Dedifferentiated amniotic fluid mesenchymal stem cell (primary cell): ENCODE data around the gene LILRB2.
A peak's percentile ranks its signal among the peaks of the same experiment; 100 is the strongest.
"Not testable (repeated sequence)": the region's sequence is repeated elsewhere in the genome, so short reads cannot be mapped to it uniquely, and the experiment has no call there.

Source experiments
- DNase-seq: peaks from one replicate; pipeline ENCODE4 v3.0.0-alpha.2; 2016; ENCODE audit errors: extremely low spot score

LILRB2 gene

DNA sequence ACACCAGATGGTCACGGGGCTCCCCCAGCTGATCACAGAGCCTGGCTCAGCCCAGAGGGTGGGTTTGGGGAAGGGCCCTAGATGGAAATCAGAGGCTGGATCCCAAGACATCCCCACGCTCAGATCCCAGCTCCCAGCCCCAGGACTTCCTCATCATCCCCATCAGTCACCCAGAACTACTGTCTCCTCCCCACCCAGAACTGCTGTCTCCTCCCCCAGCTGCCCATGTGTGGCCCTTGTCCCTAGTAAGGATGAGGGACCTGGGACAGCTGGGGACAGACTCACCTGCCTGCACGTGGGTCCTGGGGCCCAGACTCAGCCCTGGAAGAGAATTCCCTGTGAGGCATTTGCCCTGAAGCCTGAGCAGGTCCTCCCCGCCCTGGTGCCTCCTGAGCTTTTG is 38.7 kb downstream of the LILRB2 start:
- not testable (repeated sequence) for DNase-seq

DNA sequence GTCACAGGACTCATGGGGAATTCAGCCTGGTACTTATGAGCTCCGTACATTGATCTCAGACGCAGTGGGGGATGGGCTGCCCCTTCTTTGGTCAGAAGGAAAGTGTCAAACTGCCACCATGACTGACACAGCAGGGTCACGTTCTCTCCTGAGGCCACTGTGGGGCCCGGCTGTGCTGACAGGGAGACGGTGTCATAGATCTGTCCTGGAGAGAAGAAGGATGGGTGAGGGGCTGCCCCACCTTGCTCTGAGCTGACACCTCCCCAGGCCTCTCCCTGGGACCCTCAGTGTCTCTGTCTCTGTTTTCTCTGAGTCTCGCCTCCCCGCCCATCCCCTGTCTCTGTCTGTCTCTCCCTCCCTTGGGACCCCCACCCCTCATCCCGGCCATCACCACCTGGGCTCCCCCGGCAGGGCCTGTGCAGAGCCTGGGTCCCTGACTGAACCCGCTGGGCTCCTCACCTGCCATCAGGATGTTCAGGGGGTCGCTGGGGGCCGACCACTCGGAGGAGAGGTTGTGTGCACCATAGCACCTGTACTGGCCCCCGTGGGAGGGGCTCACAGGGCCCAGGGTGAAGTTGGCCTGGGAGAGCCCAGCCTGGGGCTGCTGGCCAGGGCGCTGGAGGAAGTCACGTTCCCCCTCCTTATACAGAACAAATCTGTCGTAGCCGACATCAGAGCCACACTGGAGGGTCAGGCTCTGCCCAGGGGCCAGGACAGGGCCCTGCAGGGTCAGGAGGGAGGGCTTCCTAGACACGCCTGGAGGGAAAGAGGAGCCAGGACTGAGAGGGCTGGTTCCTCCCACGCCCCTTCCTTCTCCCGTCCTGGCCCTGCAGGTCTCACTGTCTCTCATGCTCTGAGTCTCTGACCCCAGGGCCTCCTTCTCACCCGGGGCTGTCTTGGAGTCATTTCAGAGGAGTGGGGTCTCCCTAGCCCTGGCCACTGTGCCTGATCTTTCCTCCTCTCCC is 40.3 kb downstream of the LILRB2 start:
- not testable (repeated sequence) for DNase-seq

DNA sequence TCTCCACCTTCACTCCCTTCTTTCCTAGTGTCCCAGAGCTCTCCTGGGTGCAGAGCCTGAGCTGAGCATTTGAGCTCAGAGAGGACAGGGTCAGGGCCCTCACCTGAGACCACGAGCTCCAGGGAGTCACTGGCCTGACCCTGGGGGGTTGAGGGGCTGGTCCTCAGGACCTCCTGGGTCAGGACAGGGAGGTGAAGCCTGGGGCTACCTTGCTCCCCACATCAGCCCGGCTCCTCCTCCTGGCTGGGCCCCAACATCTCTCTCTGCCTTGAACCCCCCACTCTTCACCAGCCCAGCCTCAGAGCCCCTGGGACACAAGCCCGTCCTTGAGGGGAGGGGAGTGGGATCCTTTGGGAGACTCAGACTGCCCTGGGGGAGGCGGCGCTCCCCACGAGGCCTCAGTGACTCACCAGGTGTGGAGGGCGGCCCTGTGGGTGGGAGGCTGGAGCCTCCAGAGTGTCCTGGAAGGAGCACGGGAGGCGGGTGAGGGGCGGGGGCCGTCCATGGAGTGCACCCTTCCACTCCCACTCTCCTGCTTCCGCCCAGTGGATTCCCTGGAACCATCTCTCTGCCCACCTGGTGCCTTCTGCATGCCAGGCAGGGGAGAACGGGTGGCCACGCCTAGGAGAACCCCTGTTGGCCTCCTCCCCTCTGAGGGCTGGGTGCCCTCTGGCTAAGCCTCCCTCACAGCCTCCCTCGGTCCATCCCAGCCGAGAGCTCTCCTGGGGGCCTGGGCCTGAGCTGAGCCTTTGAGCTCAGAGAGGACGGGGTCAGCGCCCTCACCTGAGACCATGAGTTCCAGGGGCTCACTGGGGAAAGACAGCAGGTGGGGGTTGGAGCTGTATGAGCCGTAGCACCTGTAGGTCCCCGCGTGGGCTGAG is 41.2 kb downstream of the LILRB2 start:
- DNase-seq = not testable (repeated sequence)

DNA sequence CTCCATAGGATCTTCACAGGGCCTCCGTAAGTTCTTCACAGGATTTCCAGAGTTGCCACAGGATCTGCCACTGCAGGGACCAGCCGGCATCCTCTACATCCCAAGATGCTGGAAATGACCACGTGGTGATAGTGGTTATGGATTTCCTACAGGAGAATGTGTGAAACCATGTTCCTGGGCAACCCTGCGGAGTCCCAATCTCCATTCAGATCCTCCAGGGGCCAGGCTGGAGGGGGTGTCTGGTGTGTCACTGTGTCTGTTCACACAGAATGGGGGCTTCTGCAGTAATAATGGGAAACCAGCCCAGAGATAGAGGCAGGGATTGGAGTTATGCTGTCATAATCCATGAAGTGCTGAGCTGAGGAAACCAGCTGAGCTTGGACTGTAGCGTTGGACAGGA is 47.0 kb downstream of the LILRB2 start:
- peak; percentile 13 for DNase-seq

DNA sequence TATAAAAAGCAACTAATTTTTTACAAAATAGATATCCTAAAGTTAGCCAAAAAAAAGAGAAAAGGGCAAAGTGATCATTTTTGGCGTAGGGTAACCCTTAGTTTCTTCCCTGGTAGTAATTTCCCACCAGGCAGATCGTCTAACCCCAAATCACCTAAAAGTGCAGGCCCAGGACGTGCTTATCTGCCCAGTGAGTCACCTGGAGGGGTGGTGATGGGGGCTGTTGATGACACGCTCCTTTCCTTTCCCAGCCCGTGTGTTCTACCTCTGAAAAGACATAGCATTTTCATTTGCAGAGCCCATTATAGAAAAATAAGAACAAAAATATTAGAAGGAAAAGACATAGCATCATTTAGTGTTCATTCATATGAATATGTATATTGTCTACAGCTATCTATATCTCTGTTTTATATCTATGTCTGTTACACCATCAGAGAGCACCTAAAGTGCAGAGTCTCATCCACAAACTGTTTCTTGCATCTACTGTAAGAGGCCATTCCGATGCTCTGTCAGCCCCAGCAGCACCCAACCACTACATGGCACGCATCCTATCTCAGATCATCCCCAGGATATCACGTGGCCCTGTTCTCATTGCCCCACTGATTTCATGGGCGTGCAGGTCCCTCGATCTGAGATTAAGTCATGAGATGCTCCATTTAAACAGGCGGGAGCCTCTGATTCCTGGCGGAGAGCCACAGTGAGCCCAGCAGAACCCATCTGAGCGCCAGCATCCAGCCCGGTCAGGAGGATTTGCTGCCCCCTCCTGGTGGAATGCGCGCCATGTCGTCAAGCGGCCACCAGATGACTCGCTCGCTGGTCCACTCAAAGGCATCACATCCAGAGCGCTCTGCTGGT is 49.6 kb downstream of the LILRB2 start:
- peak; percentile 73 for DNase-seq

DNA sequence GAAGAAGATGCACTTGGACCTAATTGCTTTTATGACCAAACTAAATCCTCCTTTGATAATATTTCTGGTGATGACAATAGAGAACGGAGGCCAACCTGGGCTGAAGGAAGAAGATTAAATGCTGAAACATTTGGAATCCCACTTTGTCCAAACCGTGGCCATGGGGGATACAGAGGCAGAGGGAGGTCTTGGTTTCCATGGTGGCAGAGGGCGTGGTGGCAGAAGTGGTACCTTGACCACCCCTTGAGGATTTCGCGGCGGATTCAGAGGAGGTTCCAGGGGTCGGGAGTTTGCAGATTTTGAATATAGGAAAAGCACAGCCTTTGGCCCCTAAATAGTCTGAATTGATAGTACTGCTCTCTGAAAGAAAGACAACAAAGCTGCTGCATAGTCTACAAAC is 50.9 kb downstream of the LILRB2 start:
- peak; percentile 11 for DNase-seq

GRCh38 chr19:54229146-54229545 is 51.8 kb downstream of the LILRB2 start:
- peak; percentile 14 for DNase-seq

DNA sequence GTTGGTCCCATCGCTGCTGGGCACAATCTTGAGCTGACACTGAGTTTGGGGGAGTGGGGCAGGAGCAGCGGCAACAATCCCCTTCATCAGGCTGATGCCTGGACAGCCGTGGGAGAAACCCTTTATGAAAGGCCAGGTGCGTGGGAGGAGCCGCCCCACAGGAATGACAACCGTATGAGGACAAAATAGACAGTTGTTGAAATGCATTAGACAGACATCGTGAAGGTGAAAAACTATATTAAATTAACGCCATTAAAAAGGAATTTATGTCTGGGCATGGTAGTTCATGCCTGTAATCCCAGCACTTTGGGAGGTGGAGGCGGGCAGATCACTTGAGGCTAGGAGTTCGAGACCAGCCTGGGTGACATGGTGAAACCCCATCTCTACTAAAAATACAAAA is 56.3 kb downstream of the LILRB2 start:
- peak; percentile 4 for DNase-seq

- DNase-seq = peak; percentile 9
These were observed 57.0 kb downstream of the LILRB2 start for GRCh38 chr19:54223937-54224281.
